GM19193 (cell line): ENCODE data around the gene CEP112.

ENCODE experiments used
- POLR2A ChIP-seq: IDR thresholded peaks from 4 replicates; pipeline ENCODE4 v1.6.1; 2011; ENCODE audit not compliant: insufficient read depth, insufficient read length; ENCODE audit errors: extremely low read depth

CEP112 gene

GRCh38 chr17:66000216-66000615 is 191.7 kb downstream of the CEP112 start:
- no peak for TF ChIP-seq POLR2A

GRCh38 chr17:65998675-65999074 is 193.3 kb downstream of the CEP112 start:
- no peak for TF ChIP-seq POLR2A

DNA sequence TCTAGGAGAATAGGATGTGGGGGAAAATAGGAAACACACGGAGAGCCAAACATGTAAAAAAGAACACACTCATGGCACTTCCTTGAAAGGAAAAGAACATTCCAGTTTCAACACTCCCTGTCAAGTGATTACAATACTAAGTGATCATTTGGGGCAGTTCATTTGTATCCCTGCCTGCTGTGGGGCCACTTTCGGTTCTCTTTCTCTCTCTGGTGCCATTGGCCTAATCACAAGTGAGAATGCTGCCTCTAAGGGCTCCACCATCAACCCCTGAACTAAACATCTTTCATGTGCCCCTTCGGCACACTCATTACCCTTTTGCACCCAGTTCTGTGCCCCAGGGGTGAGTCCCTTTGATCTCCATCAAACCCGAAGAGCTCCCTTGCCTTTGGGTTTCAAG is 197.3 kb downstream of the CEP112 start:
- no peak for TF ChIP-seq POLR2A

DNA sequence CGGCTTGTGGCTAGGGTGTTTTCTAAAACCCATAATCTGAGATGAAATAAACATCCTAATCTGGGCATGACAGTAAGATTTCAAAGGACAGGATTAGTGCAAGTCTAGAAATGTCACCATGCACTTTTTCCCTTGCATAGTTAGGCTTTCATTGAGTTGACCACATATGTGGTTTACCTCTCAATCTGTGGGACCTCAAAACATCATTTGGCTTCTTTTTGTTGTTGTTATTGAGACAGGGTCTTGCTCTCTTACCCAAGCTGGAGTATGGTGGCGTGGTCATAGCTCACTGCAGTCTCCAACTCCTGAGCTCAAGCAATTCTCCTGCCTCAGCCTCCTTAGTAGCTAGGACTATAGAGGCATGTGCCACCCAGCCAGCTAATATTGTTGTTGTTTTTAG is 197.8 kb downstream of the CEP112 start:
- TF ChIP-seq POLR2A: no peak

GRCh38 chr17:65990593-65990992 is 201.3 kb downstream of the CEP112 start:
- no peak for TF ChIP-seq POLR2A

GRCh38 chr17:65988451-65988850 is 203.5 kb downstream of the CEP112 start:
- no peak for TF ChIP-seq POLR2A

DNA sequence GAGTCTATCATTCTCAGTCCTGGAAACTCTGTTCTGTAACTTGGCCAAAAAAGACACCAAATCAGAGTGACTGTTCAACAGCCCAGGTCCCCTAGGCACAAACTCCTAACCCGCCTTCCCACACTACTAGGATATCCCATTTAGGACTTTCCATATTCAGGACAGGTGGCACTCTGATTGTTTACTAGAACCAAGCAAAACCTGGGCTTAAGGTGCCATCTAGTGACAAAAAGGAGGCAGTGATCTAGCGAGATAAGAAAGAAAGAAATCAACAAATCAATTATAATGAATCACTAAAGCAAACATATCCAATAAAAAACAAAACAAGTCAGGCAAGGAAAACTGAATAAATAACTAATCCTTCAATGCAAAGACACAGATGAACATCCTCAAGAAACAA is 203.9 kb downstream of the CEP112 start:
- no peak for TF ChIP-seq POLR2A

DNA sequence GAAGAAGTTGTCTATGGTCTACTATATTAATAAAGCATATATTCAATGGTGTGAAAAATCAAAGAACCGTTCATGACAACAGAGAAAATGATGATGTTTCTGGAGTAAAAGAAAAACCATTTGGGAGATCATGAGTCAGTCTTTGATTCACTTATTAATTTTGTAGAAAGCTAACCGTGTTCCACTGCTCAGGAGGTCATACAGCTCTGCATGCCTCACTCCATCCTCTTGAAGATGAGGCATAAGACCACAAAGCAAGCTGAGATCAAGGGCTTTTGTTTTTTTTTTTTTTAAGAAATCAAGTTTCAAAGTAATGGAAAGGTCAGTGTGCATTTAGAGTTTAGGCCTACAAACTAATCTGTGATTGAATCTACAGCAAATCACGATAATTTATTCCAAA is 206.4 kb downstream of the CEP112 start:
- no peak for TF ChIP-seq POLR2A

- no peak for TF ChIP-seq POLR2A
These were observed 207.6 kb downstream of the CEP112 start for GRCh38 chr17:65984299-65984698.

DNA sequence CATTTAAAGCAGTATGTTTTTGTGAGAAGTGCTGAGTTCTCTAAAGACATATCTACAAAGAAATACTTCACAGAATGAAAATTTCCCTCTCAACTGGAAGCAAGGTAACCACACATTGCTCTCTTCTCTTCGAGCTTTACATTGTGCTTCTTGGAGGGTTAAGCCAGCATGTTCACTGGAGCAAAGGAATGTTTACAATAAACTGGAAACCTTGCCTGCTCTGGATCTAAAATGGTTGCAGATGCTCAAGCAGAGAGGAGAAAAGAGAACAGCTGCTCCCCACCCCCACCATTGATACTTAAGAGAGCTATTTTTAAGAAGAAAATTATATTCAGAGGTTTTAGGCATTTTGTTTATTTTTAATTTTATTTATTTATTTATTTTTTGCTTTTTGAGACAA is 213.1 kb downstream of the CEP112 start:
- no peak for TF ChIP-seq POLR2A

DNA sequence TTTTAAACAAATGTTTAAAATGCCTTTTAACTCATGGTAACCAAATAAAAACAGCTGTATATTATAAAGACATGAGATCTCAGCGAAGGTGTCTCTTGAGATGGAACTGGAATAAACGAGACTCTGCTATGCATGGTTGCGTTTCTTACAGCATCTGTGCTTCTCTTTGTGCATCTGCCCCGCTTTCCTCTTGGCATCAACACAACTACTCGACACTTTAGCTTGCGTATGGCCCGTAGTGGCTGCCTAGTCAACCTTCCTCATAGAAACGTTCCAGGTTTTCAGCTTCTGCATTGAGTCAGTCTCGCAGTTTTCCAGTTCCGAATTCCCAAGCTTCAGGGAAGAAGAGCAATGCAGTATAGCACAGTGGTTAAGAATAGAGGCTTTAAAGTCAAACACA is 214.9 kb downstream of the CEP112 start:
- TF ChIP-seq POLR2A: no peak

DNA sequence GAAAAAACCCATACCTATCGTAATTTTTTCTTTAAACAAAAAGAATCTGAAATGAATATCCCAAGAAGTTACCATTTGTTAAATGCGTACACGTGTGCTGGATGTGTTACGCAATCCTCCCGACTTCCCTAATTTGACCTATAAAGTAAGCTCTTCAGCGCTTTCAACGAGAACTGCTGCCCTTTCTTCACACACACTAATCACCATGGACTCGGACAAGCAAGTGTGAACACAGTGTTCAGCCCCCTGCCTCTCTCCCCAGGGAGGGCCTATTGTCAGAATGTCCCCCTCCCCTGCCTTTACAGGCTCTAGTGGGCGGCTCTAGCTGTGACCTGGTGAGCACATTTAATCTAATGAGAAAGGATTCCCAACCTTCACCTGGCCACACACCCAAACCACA is 216.1 kb downstream of the CEP112 start:
- TF ChIP-seq POLR2A: no peak

DNA sequence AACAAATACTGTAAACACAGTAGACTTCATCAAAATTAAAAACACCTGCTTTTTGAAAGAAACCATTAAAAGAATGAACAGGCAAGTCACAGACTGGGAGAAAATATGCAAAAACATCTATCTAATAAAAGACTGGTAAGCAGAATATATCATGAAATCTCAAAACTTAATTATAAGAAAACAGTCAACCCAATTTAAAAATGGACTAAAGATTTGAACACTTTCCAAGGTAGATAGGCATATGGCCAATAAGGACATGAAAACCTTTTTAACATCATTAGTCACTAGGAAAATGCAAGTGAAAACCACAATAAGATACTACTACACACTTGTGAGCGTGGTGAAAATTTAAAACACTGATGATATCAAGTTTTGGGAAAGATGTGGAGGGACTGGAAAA is 218.7 kb downstream of the CEP112 start:
- no peak for TF ChIP-seq POLR2A

DNA sequence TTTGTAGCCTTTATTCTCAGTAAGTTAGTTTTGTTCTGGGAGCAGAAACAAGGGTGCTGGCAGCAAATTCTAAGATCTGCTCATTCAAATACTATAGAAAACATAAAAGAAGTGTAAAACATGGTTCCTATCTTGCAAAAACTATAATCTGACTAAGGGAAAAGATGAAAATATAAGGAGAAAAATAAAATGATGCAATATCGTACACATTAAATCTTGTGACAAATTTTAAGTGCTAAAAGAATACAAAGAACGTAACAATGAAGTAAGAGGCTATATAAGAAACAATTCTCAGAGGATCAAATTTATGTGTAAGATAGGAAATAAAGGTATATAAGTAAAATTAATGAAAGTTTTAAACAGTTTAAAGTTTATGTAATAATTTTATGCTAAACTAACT is 224.6 kb downstream of the CEP112 start:
- TF ChIP-seq POLR2A: no peak

- no peak for TF ChIP-seq POLR2A
These were observed 225.7 kb downstream of the CEP112 start for GRCh38 chr17:65966072-65966695.

DNA sequence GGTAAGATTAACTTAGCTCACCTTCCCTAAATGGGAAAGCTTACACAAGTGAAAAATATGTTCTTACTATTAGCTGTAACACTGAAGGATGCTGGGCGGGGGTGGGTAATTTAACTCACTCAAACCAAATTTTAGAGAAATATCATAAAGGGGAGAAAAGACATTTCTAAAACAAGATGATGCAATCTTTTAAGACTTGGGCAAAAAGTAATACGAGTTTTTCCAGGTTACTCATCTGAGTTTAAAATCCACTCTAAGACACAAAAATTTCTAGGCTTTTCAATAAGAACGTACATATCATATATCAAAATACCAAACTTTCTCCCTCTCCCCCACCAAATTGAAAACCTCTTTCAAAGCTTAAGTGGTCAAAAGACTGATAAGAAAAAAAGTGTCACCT is 228.8 kb downstream of the CEP112 start:
- TF ChIP-seq POLR2A: no peak

GRCh38 chr17:65959630-65960029 is 232.3 kb downstream of the CEP112 start:
- TF ChIP-seq POLR2A: no peak

GRCh38 chr17:65956814-65957213 is 235.1 kb downstream of the CEP112 start:
- TF ChIP-seq POLR2A: no peak

DNA sequence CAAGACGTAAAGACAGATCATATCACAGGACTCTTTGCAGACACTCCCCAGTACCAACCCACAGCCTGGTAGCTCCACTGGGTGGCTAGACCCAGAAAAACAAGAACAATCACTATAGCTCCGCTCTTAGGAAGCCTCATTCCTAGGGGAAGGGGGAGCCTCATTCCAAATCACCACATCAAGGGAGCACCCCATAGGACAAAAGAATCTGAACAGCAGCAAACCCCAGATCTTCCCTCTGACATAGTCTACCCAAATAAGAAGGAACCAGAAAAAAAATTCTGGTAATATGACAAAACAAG is 237.8 kb downstream of the CEP112 start:
- TF ChIP-seq POLR2A: no peak
